Activated gamma-delta T cell (primary cell): Measurements from ENCODE around the gene GADL1.

Experiments used
- DNase-seq: peaks from one replicate; lab custom pipeline; 2025; lab: John Stamatoyannopoulos, UW

Gene GADL1

GRCh38 chr3:30676424-30677346 is 217.8 kb downstream of the GADL1 start:
- DNase-seq = no peak
